ENCODE data around the gene DCDC1.

DCDC1 gene

GRCh38 chr11:31369348-31370329 lies at the start of gene DCDC1, which contains the start of gene DNAJC24:
TSS of gene DCDC1 (minus strand) at chr11:31369739. CDS start at chr11:31328280, 41,459 bp downstream.
TSS of gene DNAJC24 (plus strand) at chr11:31369860. CDS start at chr11:31370749, 889 bp downstream.
- DNase-seq (ENCODE audit: low spot score), result peak; percentile 97

GRCh38 chr11:31419138-31419537 lies 49.6 kb upstream of the DCDC1 start:
- no peak for DNase-seq (ENCODE audit: low spot score)

GRCh38 chr11:31417816-31418215 lies 48.3 kb upstream of the DCDC1 start:
- DNase-seq (ENCODE audit: low spot score), result no peak

GRCh38 chr11:31417357-31417756 lies 47.8 kb upstream of the DCDC1 start:
- no peak for DNase-seq (ENCODE audit: low spot score)

GRCh38 chr11:31415435-31415834 lies 45.9 kb upstream of the DCDC1 start:
- DNase-seq (ENCODE audit: low spot score), result no peak

GRCh38 chr11:31414338-31414737 lies 44.8 kb upstream of the DCDC1 start:
- DNase-seq (ENCODE audit: low spot score), result no peak

- no peak for DNase-seq (ENCODE audit: low spot score)
Observed at GRCh38 chr11:31412946-31413345, 43.4 kb upstream of the DCDC1 start.

GRCh38 chr11:31408201-31408600 lies 38.7 kb upstream of the DCDC1 start:
- DNase-seq (ENCODE audit: low spot score), result no peak

GRCh38 chr11:31404614-31405013 lies 35.1 kb upstream of the DCDC1 start:
- DNase-seq (ENCODE audit: low spot score), result no peak

- peak; percentile 52 for DNase-seq (ENCODE audit: low spot score)
Observed at GRCh38 chr11:31397239-31397834, 27.8 kb upstream of the DCDC1 start.

- no peak for DNase-seq (ENCODE audit: low spot score)
Observed at GRCh38 chr11:31387379-31387778, 17.8 kb upstream of the DCDC1 start.

GRCh38 chr11:31383116-31383515 lies 13.6 kb upstream of the DCDC1 start:
- DNase-seq (ENCODE audit: low spot score), result no peak

GRCh38 chr11:31375879-31376278 lies 6.3 kb upstream of the DCDC1 start:
- DNase-seq (ENCODE audit: low spot score), result no peak

GRCh38 chr11:31366795-31367194 lies 2.7 kb downstream of the DCDC1 start:
- DNase-seq (ENCODE audit: low spot score), result no peak

GRCh38 chr11:31361743-31362142 lies 7.8 kb downstream of the DCDC1 start:
- DNase-seq (ENCODE audit: low spot score), result no peak

GRCh38 chr11:31355817-31356216 lies 13.7 kb downstream of the DCDC1 start:
- DNase-seq (ENCODE audit: low spot score), result no peak

GRCh38 chr11:31355131-31355530 lies 14.4 kb downstream of the DCDC1 start:
- no peak for DNase-seq (ENCODE audit: low spot score)

- no peak for DNase-seq (ENCODE audit: low spot score)
Observed at GRCh38 chr11:31351168-31351567, 18.4 kb downstream of the DCDC1 start.

GRCh38 chr11:31340903-31341572 lies 28.5 kb downstream of the DCDC1 start:
- peak; percentile 44 for DNase-seq (ENCODE audit: low spot score)

GRCh38 chr11:31337806-31338205 lies 31.7 kb downstream of the DCDC1 start:
- DNase-seq (ENCODE audit: low spot score), result no peak

- DNase-seq (ENCODE audit: low spot score), result no peak
Observed at GRCh38 chr11:31328697-31329096, 40.8 kb downstream of the DCDC1 start.

GRCh38 chr11:31327417-31327816 lies 42.1 kb downstream of the DCDC1 start:
- DNase-seq (ENCODE audit: low spot score), result no peak
